Measurements from ENCODE around the gene ADAM12. TPM values are rescaled to one million over a fixed set of nuclear protein-coding genes. Genes with fewer than 3 reads are reported as not detected.

Gene ADAM12
- total and polyA plus RNA-seq, 2 donors (not counting 1 experiment from before 2014, with no cell fraction given), result 21.0 to 56.9 TPM

DNA sequence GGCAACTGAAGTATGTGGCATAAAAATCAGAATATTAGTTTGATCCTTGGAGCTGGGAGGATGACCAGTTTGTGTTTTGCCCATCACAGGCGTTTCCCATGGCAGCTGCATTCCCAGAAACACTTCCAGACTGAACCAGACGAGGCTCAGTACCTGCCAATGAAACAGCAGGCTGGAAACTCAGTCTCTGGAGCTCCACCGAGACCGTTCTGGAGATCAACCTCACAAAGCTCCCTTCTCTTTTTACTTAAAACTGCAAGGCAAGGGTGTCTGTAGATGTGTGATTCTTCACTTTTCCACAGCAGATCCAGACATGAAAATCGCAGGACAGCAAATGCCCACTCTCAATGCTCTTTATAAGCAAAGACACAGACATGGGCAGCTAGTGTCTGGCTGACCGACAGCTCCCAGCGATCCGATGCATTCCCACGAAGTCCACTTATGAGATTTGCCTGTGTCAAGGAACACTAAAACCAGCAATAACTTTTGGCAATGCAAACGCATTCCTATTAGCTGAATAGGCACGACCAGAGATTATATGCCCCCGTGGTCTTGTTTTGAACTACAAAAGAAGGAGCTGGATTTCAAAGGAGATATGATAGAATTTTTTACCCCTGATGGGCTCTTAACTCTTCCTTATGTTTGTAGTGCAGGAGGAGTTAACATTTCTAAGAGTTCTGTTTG lies 72.6 kb downstream of the ADAM12 start:
- H3K79me2 ChIP-seq (ENCODE audit: control insufficient read depth, insufficient read depth, low read length), result no peaks in the 10 kb centered on the region
- no peaks in the 10 kb centered on the region for H3K36me3 ChIP-seq (ENCODE audit: control insufficient read depth, insufficient read depth, low read length)
- no peaks in the 10 kb centered on the region for H4K20me1 ChIP-seq (ENCODE audit: control insufficient read depth, extremely low read depth, insufficient read depth, low read length)
- H3K4me2 ChIP-seq (ENCODE audit: extremely low read depth, insufficient read depth, low read length), result peak overlapping the region; percentile 17
- H3K27me3 ChIP-seq (ENCODE audit: control insufficient read depth, insufficient read depth, low read length), result no peaks in the 10 kb centered on the region
- H3K4me3 ChIP-seq (replicated peaks in 1 of 4; ENCODE audit: control extremely low read depth in 1 of 4, insufficient read depth in 1 of 4, low read depth in 3 of 4, low read length in 4 of 4), result peak overlapping the region in 1 of 4 experiments; percentile 5
- DNase-seq (ENCODE audit: low read depth in 2 of 2), result peak; percentile 78 to 94
- H3K9me3 ChIP-seq (ENCODE audit: control insufficient read depth, insufficient read depth, low read depth, low read length), result no peaks in the 10 kb centered on the region
- no peak for TF ChIP-seq EZH2 (IDR thresholded peaks at IDR 0.05; ENCODE audit: low read length, missing control alignments)
- TF ChIP-seq, protein P1, sequence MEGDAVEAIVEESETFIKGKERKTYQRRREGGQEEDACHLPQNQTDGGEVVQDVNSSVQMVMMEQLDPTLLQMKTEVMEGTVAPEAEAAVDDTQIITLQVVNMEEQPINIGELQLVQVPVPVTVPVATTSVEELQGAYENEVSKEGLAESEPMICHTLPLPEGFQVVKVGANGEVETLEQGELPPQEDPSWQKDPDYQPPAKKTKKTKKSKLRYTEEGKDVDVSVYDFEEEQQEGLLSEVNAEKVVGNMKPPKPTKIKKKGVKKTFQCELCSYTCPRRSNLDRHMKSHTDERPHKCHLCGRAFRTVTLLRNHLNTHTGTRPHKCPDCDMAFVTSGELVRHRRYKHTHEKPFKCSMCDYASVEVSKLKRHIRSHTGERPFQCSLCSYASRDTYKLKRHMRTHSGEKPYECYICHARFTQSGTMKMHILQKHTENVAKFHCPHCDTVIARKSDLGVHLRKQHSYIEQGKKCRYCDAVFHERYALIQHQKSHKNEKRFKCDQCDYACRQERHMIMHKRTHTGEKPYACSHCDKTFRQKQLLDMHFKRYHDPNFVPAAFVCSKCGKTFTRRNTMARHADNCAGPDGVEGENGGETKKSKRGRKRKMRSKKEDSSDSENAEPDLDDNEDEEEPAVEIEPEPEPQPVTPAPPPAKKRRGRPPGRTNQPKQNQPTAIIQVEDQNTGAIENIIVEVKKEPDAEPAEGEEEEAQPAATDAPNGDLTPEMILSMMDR (conservative IDR thresholded peaks at IDR 0.05 in 1 of 2, IDR thresholded peaks at IDR 0.05 in 1 of 2; ENCODE audit: low read depth in 1 of 2, low read length in 2 of 2), result peak in 1 of 2 donors; percentile 15
- no peak overlapping the region for H3K9ac ChIP-seq (ENCODE audit: insufficient read depth, low read length)
- H2AFZ ChIP-seq (ENCODE audit: low read length), result no peak overlapping the region
- H3K4me1 ChIP-seq (ENCODE audit: control insufficient read depth, extremely low read depth, insufficient read depth, low read length), result no peaks in the 10 kb centered on the region
- H3K27ac ChIP-seq (ENCODE audit: insufficient read depth, low read length), result no peak overlapping the region

DNA sequence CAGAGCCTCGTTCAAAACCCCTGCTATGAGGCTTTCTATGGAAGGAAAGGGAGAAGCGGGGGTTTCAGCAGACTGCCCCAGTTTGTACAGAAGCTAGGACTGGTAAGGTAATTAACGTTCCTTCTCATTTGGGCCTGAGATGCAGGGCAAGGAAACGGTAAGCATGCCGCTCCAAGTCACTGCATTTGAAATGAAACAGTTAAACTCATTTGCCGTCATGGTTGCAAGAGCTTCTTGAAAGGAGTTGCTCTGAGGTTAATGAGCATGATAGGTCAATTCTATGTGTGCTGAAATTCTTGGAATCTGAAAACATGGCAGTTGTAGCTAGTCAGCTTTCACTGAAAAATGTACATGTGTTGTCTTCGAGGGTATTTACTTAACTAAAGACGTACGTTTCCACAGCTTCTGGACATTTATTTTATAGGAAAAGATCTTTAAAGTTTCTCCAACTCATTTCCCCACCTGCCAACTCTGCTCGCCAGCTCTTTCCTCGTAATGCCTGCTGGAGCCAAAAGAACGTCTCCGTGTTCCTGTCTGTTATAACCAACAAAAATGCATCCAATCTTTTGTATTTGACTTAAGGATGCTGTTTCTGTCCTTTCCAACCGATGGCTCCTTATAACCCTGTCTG lies 73.3 kb downstream of the ADAM12 start:
- Histone ChIP-seq H3K4me1 (ENCODE audit: control insufficient read depth, extremely low read depth, insufficient read depth, low read length) (no peaks in the 10 kb centered on the region), H2AFZ (ENCODE audit: low read length) (no peak overlapping the region), H3K79me2 (ENCODE audit: control insufficient read depth, insufficient read depth, low read length) (no peaks in the 10 kb centered on the region), H3K9ac (ENCODE audit: insufficient read depth, low read length) (no peak overlapping the region), H3K9me3 (ENCODE audit: control insufficient read depth, insufficient read depth, low read depth, low read length) (no peaks in the 10 kb centered on the region), H3K36me3 (ENCODE audit: control insufficient read depth, insufficient read depth, low read length) (no peaks in the 10 kb centered on the region), H3K27me3 (ENCODE audit: control insufficient read depth, insufficient read depth, low read length) (no peaks in the 10 kb centered on the region), H3K27ac (ENCODE audit: insufficient read depth, low read length) (no peak overlapping the region), H4K20me1 (ENCODE audit: control insufficient read depth, extremely low read depth, insufficient read depth, low read length) (no peaks in the 10 kb centered on the region), H3K4me3 (replicated peaks in 1 of 4; ENCODE audit: control extremely low read depth in 1 of 4, insufficient read depth in 1 of 4, low read depth in 3 of 4, low read length in 4 of 4) (no peak overlapping the region), H3K4me2 (ENCODE audit: extremely low read depth, insufficient read depth, low read length) (peak overlapping the region; percentile 17)
- no peak for DNase-seq (ENCODE audit: low read depth in 2 of 2)
- TF ChIP-seq, protein P1 (conservative IDR thresholded peaks at IDR 0.05 in 1 of 2, IDR thresholded peaks at IDR 0.05 in 1 of 2; ENCODE audit: low read depth in 1 of 2, low read length in 2 of 2), result no peak
- no peak for TF ChIP-seq EZH2 (IDR thresholded peaks at IDR 0.05; ENCODE audit: low read length, missing control alignments)

DNA sequence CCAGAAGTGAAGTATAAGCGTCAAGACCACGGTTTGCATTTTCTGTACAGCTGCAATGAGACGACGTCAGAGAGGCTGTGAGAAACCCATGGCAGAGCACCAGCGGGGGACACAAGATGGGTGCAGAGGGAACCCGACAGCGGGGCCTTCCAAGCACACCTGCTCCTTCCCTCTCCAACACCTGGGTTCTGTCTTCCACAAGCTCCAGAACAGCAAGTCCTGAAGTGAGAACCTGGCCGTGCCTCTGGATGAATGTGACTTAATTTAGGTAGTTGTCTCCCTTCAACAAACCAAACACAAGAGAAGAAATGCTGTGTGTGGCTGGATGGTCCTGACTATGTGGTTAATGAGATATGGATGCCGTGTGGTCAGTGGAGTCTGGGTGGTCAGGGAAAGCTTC lies 76.1 kb downstream of the ADAM12 start:
- Histone ChIP-seq H3K9me3 (ENCODE audit: control insufficient read depth, insufficient read depth, low read depth, low read length) (no peaks in the 10 kb centered on the region), H3K4me1 (ENCODE audit: control insufficient read depth, extremely low read depth, insufficient read depth, low read length) (no peaks in the 10 kb centered on the region), H3K9ac (ENCODE audit: insufficient read depth, low read length) (no peak overlapping the region), H3K4me3 (replicated peaks in 1 of 4; ENCODE audit: control extremely low read depth in 1 of 4, insufficient read depth in 1 of 4, low read depth in 3 of 4, low read length in 4 of 4) (no peak overlapping the region), H4K20me1 (ENCODE audit: control insufficient read depth, extremely low read depth, insufficient read depth, low read length) (no peaks in the 10 kb centered on the region), H3K27ac (ENCODE audit: insufficient read depth, low read length) (no peak overlapping the region), H3K79me2 (ENCODE audit: control insufficient read depth, insufficient read depth, low read length) (no peaks in the 10 kb centered on the region), H3K36me3 (ENCODE audit: control insufficient read depth, insufficient read depth, low read length) (no peaks in the 10 kb centered on the region), H3K27me3 (ENCODE audit: control insufficient read depth, insufficient read depth, low read length) (no peaks in the 10 kb centered on the region), H2AFZ (ENCODE audit: low read length) (no peak overlapping the region), H3K4me2 (ENCODE audit: extremely low read depth, insufficient read depth, low read length) (no peak overlapping the region)
- TF ChIP-seq, protein P1 (conservative IDR thresholded peaks at IDR 0.05 in 1 of 2, IDR thresholded peaks at IDR 0.05 in 1 of 2; ENCODE audit: low read depth in 1 of 2, low read length in 2 of 2), result no peak
- TF ChIP-seq EZH2 (IDR thresholded peaks at IDR 0.05; ENCODE audit: low read length, missing control alignments), result no peak
- DNase-seq (ENCODE audit: low read depth in 2 of 2), result no peak

Measured in fibroblast of lung (primary cell).